AG10803 (cell line): ENCODE results near the gene MORN1.

Experiments used
- DNase-seq: peaks from one replicate; pipeline ENCODE4 v3.0.0; 2010; ENCODE audit warnings: low read depth
- H3K4me3 ChIP-seq: 2 replicates; pipeline ENCODE4 v1.5.1; 2011; ENCODE audit warnings: mild to moderate bottlenecking, low read length, control low read depth
- CTCF ChIP-seq: conservative IDR thresholded peaks from 2 replicates; pipeline ENCODE4 v1.5.1; 2011; ENCODE audit warnings: mild to moderate bottlenecking, low read length, control low read depth, inconsistent platforms

Gene MORN1

GRCh38 chr1:2394761-2395160 lies 3.4 kb upstream of the MORN1 start:
- H3K4me3 ChIP-seq: no peak overlapping the region
- no peak for TF ChIP-seq CTCF
- DNase-seq: no peak

GRCh38 chr1:2394220-2394619 lies 2.9 kb upstream of the MORN1 start:
- no peak for TF ChIP-seq CTCF
- no peak overlapping the region for H3K4me3 ChIP-seq

GRCh38 chr1:2393471-2393877 lies 2.1 kb upstream of the MORN1 start:
- no peak for DNase-seq
- TF ChIP-seq CTCF: no peak
- peak overlapping the region; percentile 84 for H3K4me3 ChIP-seq

More at GRCh38 chr1:2394220-2394619, 2.9 kb upstream of the MORN1 start:
- DNase-seq: no peak

GRCh38 chr1:2392686-2393085 lies 1.3 kb upstream of the MORN1 start:
- peak overlapping the region; percentile 84 for H3K4me3 ChIP-seq
- DNase-seq: no peak

GRCh38 chr1:2391931-2392509 lies 666 bp upstream of the MORN1 start:
- DNase-seq: no peak
- peak overlapping the region; percentile 84 for H3K4me3 ChIP-seq
- TF ChIP-seq CTCF: no peak

More at GRCh38 chr1:2392686-2393085, 1.3 kb upstream of the MORN1 start:
- TF ChIP-seq CTCF: no peak

GRCh38 chr1:2389644-2390043 lies 1.7 kb downstream of the MORN1 start:
- no peak for DNase-seq
- no peak for TF ChIP-seq CTCF
- H3K4me3 ChIP-seq: no peak overlapping the region

GRCh38 chr1:2388004-2388913 lies 3.1 kb downstream of the MORN1 start:
- no peak for TF ChIP-seq CTCF
- H3K4me3 ChIP-seq: no peak overlapping the region
- no peak for DNase-seq
